Neural cell (in vitro differentiated cells): ENCODE data around the gene FGGY. TPM values are rescaled to one million over a fixed set of nuclear protein-coding genes. Genes with fewer than 3 reads are reported as not detected.

Source experiments
- H2AFZ ChIP-seq: fragments of 200-600, 300-800 bp; sonication (generic), shearing (Covaris generic); 2 replicates; pipeline ENCODE4 v1.6.0; 2014; ENCODE audit warnings: low read depth, mild to moderate bottlenecking, antibody characterized with exemption, low read length, moderate library complexity
- H3F3A ChIP-seq: fragments of 200-600 bp; shearing (Covaris generic); 2 replicates; pipeline ENCODE4 v1.6.1; 2016; ENCODE audit warnings: mild to moderate bottlenecking, moderate library complexity, mixed read lengths, antibody characterized with exemption, low read length; ENCODE audit not compliant: insufficient read depth, poor library complexity, severe bottlenecking
- H3K27ac ChIP-seq: fragments of 200-600, 300-800 bp; sonication (generic), shearing (Covaris generic); 2 replicates; pipeline ENCODE4 v1.5.1; 2014; ENCODE audit warnings: mild to moderate bottlenecking, low read length, moderate library complexity
- H3K27me3 ChIP-seq: fragments of 300-800, 200-600 bp; sonication (generic), shearing (Covaris generic); 2 replicates; pipeline ENCODE4 v1.6.0; 2014; ENCODE audit warnings: mild to moderate bottlenecking, low read depth, low read length, moderate library complexity; ENCODE audit not compliant: insufficient read depth
- H3K36me3 ChIP-seq: fragments of 300-800, 200-600 bp; sonication (generic), shearing (Covaris generic); 2 replicates; pipeline ENCODE4 v1.5.1; 2014; ENCODE audit warnings: mild to moderate bottlenecking, antibody characterized with exemption, low read length, moderate library complexity; ENCODE audit not compliant: insufficient read depth
- H3K4me2 ChIP-seq: fragments of 300-800, 200-600 bp; sonication (generic), shearing (Covaris generic); 2 replicates; pipeline ENCODE4 v1.6.0; 2014; ENCODE audit warnings: mild to moderate bottlenecking, low read length
- H3K4me3 ChIP-seq: fragments of 300-800, 200-600 bp; sonication (generic), shearing (Covaris generic); 2 replicates; pipeline ENCODE4 v1.5.1; 2014; ENCODE audit warnings: mild to moderate bottlenecking, low read length, moderate library complexity
- H3K79me2 ChIP-seq: fragments of 200-600 bp; shearing (Covaris generic); replicated peaks from 2 replicates; pipeline ENCODE4 v1.6.0; 2014; ENCODE audit warnings: mild to moderate bottlenecking, low read length, moderate library complexity; ENCODE audit not compliant: insufficient read depth
- H3K9ac ChIP-seq: fragments of 300-800, 200-600 bp; sonication (generic), shearing (Covaris generic); 2 replicates; pipeline ENCODE4 v1.6.1; 2016; ENCODE audit warnings: mild to moderate bottlenecking, low read length, mixed read lengths
- H3K9me2 ChIP-seq: fragments of 200-600 bp; shearing (Covaris generic); 2 replicates; pipeline ENCODE4 v1.6.1; 2016; ENCODE audit warnings: mild to moderate bottlenecking, low read length, mixed read lengths; ENCODE audit not compliant: insufficient read depth
- H3K9me3 ChIP-seq: fragments of 200-600, 300-800 bp; sonication (generic), shearing (Covaris generic); 2 replicates; pipeline ENCODE4 v1.6.1; 2016; ENCODE audit warnings: mild to moderate bottlenecking, mixed run types, low read length, moderate library complexity, mixed read lengths
- H4K20me1 ChIP-seq: fragments of 200-600 bp; shearing (Covaris generic); 2 replicates; pipeline ENCODE4 v1.6.1; 2016; ENCODE audit warnings: mild to moderate bottlenecking, mixed run types; ENCODE audit not compliant: insufficient read depth
- CTCF ChIP-seq: fragments of 450-650 bp; IDR thresholded peaks from 2 replicates; pipeline ENCODE4 v1.5.1; 2014; ENCODE audit warnings: antibody characterized with exemption, mild to moderate bottlenecking, moderate library complexity; ENCODE audit not compliant: poor library complexity, severe bottlenecking
- EZH2 ChIP-seq: fragments of 200-600, 300-800 bp; shearing (Covaris generic), sonication (generic); IDR thresholded peaks from 2 replicates; pipeline ENCODE4 v1.6.1; 2014; ENCODE audit warnings: antibody characterized with exemption, low read length, borderline replicate concordance, mild to moderate bottlenecking; ENCODE audit not compliant: insufficient read depth, poor library complexity, severe bottlenecking
- POLR2AphosphoS5 ChIP-seq: IDR thresholded peaks from 2 replicates; pipeline ENCODE4 v1.6.1; 2012
- RAD21 ChIP-seq: fragments of 450-650 bp; conservative IDR thresholded peaks from 2 replicates; pipeline ENCODE4 v1.6.1; 2014; ENCODE audit warnings: antibody characterized with exemption, mild to moderate bottlenecking, moderate library complexity
- REST ChIP-seq: IDR thresholded peaks from 2 replicates; pipeline ENCODE4 v1.6.1; 2012; ENCODE audit warnings: borderline replicate concordance
- polyA plus RNA-seq: library from polyadenylated mRNA; depleted of rRNA; stranded (reverse); fragments of >200 nt; gene quantifications from 2 replicates; pipeline ENCODE4 v1.2.3, GENCODE V29; 2014

The FGGY gene
- polyA plus RNA-seq, 1 donor from 2014 or later = 7.4 TPM

GRCh38 chr1:59592924-59593323 is 296.0 kb downstream of the FGGY start:
- Histone ChIP-seq H3K79me2 (no peaks in the 10 kb centered on the region), H3K27me3 (no peaks in the 10 kb centered on the region), H3K4me2 (no peak overlapping the region), H3K4me3 (no peak overlapping the region), H3K36me3 (no peaks in the 10 kb centered on the region), H3K9ac (no peak overlapping the region), H3F3A (no peaks in the 10 kb centered on the region), H3K27ac (no peak overlapping the region), H3K9me2 (no peaks in the 10 kb centered on the region), H4K20me1 (no peaks in the 10 kb centered on the region), H2AFZ (no peak overlapping the region), H3K9me3 (no peaks in the 10 kb centered on the region)
- no peak for TF ChIP-seq POLR2AphosphoS5
- TF ChIP-seq CTCF = no peak
- TF ChIP-seq EZH2 = no peak
- no peak for TF ChIP-seq RAD21

- Histone ChIP-seq H3K79me2 (no peaks in the 10 kb centered on the region), H2AFZ (no peak overlapping the region)
These were observed 297.2 kb downstream of the FGGY start for GRCh38 chr1:59593798-59594790.

GRCh38 chr1:59595774-59596173 is 298.9 kb downstream of the FGGY start:
- no peaks in the 10 kb centered on the region for H3K27me3 ChIP-seq
- H3K27ac ChIP-seq = no peak overlapping the region
- no peaks in the 10 kb centered on the region for H3K36me3 ChIP-seq
- no peak overlapping the region for H3K9ac ChIP-seq
- H4K20me1 ChIP-seq = no peaks in the 10 kb centered on the region
- no peaks in the 10 kb centered on the region for H3F3A ChIP-seq
- H3K9me3 ChIP-seq = no peaks in the 10 kb centered on the region
- no peak overlapping the region for H3K4me3 ChIP-seq
- no peaks in the 10 kb centered on the region for H3K79me2 ChIP-seq
- H3K9me2 ChIP-seq = no peaks in the 10 kb centered on the region
- no peak for TF ChIP-seq POLR2AphosphoS5
- no peak for TF ChIP-seq EZH2
- no peak for TF ChIP-seq REST
- no peak overlapping the region for H2AFZ ChIP-seq
- H3K4me2 ChIP-seq = no peak overlapping the region

More at GRCh38 chr1:59593798-59594790, 297.2 kb downstream of the FGGY start:
- no peaks in the 10 kb centered on the region for H3F3A ChIP-seq
- no peak overlapping the region for H3K4me3 ChIP-seq
- no peaks in the 10 kb centered on the region for H3K9me2 ChIP-seq
- no peaks in the 10 kb centered on the region for H3K27me3 ChIP-seq
- no peaks in the 10 kb centered on the region for H4K20me1 ChIP-seq
- H3K27ac ChIP-seq = no peak overlapping the region
- H3K4me2 ChIP-seq = no peak overlapping the region
- H3K36me3 ChIP-seq = no peaks in the 10 kb centered on the region
- no peak overlapping the region for H3K9ac ChIP-seq
- no peaks in the 10 kb centered on the region for H3K9me3 ChIP-seq
- TF ChIP-seq POLR2AphosphoS5 (no peak), EZH2 (no peak)
